ENCODE results near the gene SCPEP1.

- no peak for TF ChIP-seq CTCF (IDR thresholded peaks at IDR 0.05)
- no peak for TF ChIP-seq POLR2A (IDR thresholded peaks at IDR 0.05)
Observed at GRCh38 chr17:56947741-56948140, 30.2 kb upstream of the SCPEP1 start.
